Peyer's patch (tissue), 4 donors: ENCODE data around the gene GAK. TPM values are rescaled to one million over a fixed set of nuclear protein-coding genes. Genes with fewer than 3 reads are reported as not detected.

Experiments
- DNase-seq, 3 donors: peaks; one replicate each; pipeline ENCODE4 v3.0.0-alpha.2; 2017 to 2019
- H3K27ac ChIP-seq, 4 donors: fragments of 200-600 bp; sonication (generic); one replicate each; pipeline ENCODE4 v1.5.1; 2016 to 2019
- H3K27me3 ChIP-seq, 2 donors: fragments of 200-600 bp; sonication (generic); one replicate each; pipeline ENCODE4 v1.5.1; 2019
- H3K36me3 ChIP-seq, 3 donors: fragments of 200-600 bp; sonication (generic); one replicate each; pipeline ENCODE4 v1.5.1; 2016 to 2019
- H3K4me1 ChIP-seq, 4 donors: fragments of 200-600 bp; sonication (generic); one replicate each; pipeline ENCODE4 v1.5.1; 2016 to 2019
- H3K4me3 ChIP-seq, 4 donors: fragments of 200-600 bp; sonication (generic); 1 replicate in 3 of 4; 2 replicates in 1 of 4; pipeline ENCODE4 v1.5.1; 2016 to 2019; ENCODE audit warnings: mild to moderate bottlenecking in 1 of 4
- H3K9me3 ChIP-seq, 4 donors: fragments of 200-600 bp; sonication (generic); one replicate each; pipeline ENCODE4 v1.5.1; 2016 to 2019; ENCODE audit warnings: mild to moderate bottlenecking in 1 of 4
- CTCF ChIP-seq, 6 experiments: fragments of 450-650 bp in 4 of 6; fragments of 200-600 bp in 2 of 6; sonication (generic) in 1 of 6; IDR thresholded peaks; one replicate each; pipeline ENCODE4 v1.5.1; 2017 to 2019; ENCODE audit warnings: antibody characterized with exemption in 6 of 6, mild to moderate bottlenecking in 3 of 6, moderate library complexity in 1 of 6
- POLR2A ChIP-seq, 2 donors: fragments of 450-650 bp; IDR thresholded peaks; one replicate each; pipeline ENCODE4 v1.5.1; 2017; ENCODE audit warnings: antibody characterized with exemption in 2 of 2, mild to moderate bottlenecking in 2 of 2, moderate library complexity in 2 of 2
- total RNA-seq, 4 donors: library from RNA; depleted of rRNA; stranded (reverse); fragments of >200 nt; gene quantifications; one replicate each; pipeline ENCODE4 v1.1.0, GENCODE V29; 2016

GAK gene
- total RNA-seq, 4 donors from 2014 or later = 248 to 362 (median 351) TPM

DNA sequence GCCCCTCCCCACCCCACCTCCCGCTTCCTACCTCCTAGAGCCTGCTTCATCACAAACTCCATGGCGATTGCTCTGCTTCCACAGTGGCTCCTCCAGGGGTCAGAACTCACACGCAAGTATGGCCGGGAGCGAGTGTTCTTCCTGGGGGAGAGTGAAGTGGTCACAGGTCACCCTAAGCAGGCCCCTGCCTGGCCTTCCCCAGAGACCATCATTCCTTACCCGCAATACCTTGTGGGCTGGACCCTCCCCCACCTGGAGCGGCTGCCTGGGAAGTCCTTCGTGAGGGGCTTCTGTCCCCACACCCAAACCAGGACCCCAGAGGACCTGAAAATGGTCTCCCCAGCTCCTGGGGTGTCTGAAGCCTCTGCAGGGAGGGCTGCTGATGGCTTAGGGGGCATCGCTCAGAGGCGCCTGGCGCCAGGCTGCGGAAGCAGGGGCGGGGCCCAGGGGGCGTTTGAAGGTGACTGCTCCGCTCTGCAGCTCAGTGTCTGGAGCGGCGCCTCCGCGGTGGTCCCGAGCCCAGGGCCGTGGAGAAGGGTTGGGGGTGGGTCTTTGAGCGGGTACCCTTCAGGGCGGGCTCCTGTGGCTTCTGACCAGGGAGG lies 107.6 kb downstream of the GAK start:
- no peak overlapping the region for H3K27ac ChIP-seq
- TF ChIP-seq POLR2A (IDR thresholded peaks at IDR 0.05) (no peak), CTCF (IDR thresholded peaks at IDR 0.05) (no peak)
- DNase-seq = peak in 1 of 3 donors; percentile 38
- no peaks in the 10 kb centered on the region for H3K36me3 ChIP-seq
- H3K4me3 ChIP-seq = no peak overlapping the region
- no peaks in the 10 kb centered on the region for H3K9me3 ChIP-seq
- peaks cover 0 to 32% of the 10 kb centered on the region in 2 donors for H3K27me3 ChIP-seq
- peaks cover 0 to 18% (median 6%) of the 10 kb centered on the region in 4 donors for H3K4me1 ChIP-seq

DNA sequence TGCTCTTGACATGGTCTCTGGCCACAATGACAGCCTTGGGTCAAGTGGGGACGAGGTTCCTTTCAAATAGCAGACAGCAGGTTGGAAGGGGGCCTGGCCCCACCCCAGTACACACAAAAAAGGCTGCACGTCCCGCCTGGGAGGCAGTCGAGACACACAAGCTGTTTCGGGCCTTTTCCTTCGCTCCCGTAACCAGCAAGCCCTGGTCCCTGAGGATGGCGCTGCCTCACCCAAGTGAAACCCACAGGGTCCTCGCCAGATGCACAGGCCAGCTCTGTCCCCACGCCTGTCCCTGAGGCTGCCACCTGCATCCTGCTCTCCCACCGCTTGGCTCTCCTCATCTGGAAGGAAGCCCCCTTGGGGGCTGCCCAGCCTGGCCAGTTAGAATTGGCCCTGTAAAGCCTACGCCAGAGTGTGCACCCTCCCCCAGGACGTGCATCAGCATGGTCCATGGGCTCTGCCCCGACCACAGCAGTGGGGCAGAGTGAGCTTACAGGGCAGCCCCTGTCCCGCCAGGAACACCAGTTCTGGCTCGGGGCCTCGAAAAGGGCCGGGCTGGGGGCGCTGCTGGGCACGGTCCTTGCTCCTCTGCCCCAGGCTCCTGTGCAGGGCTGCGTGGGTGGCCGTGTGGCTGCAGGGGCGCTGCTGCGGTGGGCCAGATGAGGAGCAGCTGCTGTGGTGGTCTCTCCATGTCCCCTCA lies 108.2 kb downstream of the GAK start:
- TF ChIP-seq POLR2A (IDR thresholded peaks at IDR 0.05) (no peak), CTCF (IDR thresholded peaks at IDR 0.05) (no peak)
- peak in 1 of 3 donors; percentile 36 for DNase-seq
- Histone ChIP-seq H3K27ac (no peak overlapping the region), H3K36me3 (no peaks in the 10 kb centered on the region), H3K4me1 (peaks cover 0 to 18% (median 6%) of the 10 kb centered on the region in 4 donors), H3K9me3 (no peaks in the 10 kb centered on the region), H3K4me3 (no peak overlapping the region), H3K27me3 (peaks cover 0 to 32% of the 10 kb centered on the region in 2 donors)

DNA sequence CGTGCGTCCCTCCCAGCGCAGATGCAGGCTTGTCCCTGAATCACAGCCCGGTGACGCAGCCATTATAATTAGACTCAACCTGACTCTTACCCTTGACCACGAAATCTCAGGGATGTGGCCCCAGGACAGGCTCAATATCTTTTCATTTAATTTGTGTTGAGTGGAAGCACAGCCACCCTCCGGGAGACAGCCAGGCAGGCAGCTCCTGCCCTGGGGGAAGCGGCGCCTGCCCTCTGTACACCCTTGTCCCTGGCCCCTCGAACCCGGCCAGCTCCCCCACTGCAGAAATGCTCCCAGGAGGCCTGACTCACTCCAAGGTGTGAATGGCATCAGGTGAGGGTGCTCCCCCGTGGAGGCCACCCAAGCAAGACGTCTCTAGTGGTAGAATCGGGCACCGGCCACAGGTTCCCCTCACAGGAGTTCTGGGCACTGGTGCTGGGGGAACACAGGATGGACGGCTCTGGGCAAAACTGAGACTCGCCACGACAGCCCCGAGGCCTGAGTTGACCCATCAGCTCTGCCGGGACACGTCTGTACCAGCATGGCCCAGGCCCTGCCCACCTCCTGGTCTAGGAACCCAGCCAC lies 108.8 kb downstream of the GAK start:
- TF ChIP-seq CTCF (IDR thresholded peaks at IDR 0.05) (no peak), POLR2A (IDR thresholded peaks at IDR 0.05) (no peak)
- peaks cover 0 to 32% of the 10 kb centered on the region in 2 donors for H3K27me3 ChIP-seq
- peak in 1 of 3 donors; percentile 36 for DNase-seq
- H3K36me3 ChIP-seq = no peaks in the 10 kb centered on the region
- H3K9me3 ChIP-seq = no peaks in the 10 kb centered on the region
- H3K4me1 ChIP-seq = peaks cover 0 to 18% (median 6%) of the 10 kb centered on the region in 4 donors
- no peak overlapping the region for H3K4me3 ChIP-seq
- no peak overlapping the region for H3K27ac ChIP-seq

DNA sequence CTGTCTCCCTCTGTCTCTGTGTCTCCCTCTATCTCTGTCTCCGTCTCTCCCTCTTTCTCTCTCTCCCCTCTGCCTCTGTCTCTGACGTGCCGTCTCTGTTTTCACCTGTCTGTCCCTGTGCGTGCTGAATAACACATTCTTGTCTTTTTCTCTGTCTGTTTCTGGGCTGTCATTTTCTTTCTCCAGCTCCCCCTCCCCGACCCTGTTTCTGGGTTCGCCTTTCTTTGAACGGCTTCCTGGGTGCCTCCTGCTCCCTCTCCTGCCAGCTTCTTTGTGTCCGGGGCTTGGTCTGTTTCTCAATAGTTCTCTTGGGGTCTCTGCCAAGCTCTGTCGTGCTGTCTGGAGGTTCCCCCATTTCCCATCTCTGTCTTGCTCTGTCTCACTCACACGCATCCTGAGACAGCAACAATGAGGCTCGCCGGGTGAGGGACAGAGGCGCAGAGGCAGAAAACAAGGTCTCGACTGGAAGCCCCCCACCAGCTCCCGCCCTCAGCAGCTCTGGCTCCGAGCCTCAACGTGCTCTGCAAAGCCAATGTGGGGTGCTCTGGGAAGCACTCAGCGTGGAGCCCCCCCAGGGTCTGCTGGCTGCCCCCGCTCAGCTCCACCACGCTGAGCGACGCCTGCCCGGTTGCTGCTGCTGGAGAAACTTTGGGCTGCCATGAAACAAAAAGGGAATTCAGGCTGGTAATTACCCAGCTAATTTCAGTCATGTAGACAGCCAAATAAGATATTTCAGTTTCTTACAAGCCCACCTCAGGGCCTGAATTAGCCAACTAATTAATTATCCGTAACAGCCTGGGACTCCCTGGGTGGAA lies 109.5 kb downstream of the GAK start:
- peaks cover 0 to 18% (median 6%) of the 10 kb centered on the region in 4 donors for H3K4me1 ChIP-seq
- no peaks in the 10 kb centered on the region for H3K9me3 ChIP-seq
- no peaks in the 10 kb centered on the region for H3K36me3 ChIP-seq
- H3K27ac ChIP-seq = no peak overlapping the region
- peaks cover 0 to 32% of the 10 kb centered on the region in 2 donors for H3K27me3 ChIP-seq
- DNase-seq = peak in 1 of 3 donors; percentile 23
- no peak overlapping the region for H3K4me3 ChIP-seq
- no peak for TF ChIP-seq POLR2A (IDR thresholded peaks at IDR 0.05)
- no peak for TF ChIP-seq CTCF (IDR thresholded peaks at IDR 0.05)

GRCh38 chr4:821631-822030 lies 110.5 kb downstream of the GAK start:
- no peak overlapping the region for H3K27ac ChIP-seq
- no peak overlapping the region for H3K4me3 ChIP-seq
- DNase-seq = peak in 1 of 3 donors; percentile 25
- H3K36me3 ChIP-seq = no peaks in the 10 kb centered on the region
- H3K27me3 ChIP-seq = peaks cover 0 to 22% of the 10 kb centered on the region in 2 donors
- TF ChIP-seq CTCF (IDR thresholded peaks at IDR 0.05) = no peak
- TF ChIP-seq POLR2A (IDR thresholded peaks at IDR 0.05) = no peak
- peaks cover 0 to 14% (median 4%) of the 10 kb centered on the region in 4 donors for H3K4me1 ChIP-seq
- no peaks in the 10 kb centered on the region for H3K9me3 ChIP-seq
